Activated CD8-positive, alpha-beta T cell treated with anti-CD3 and anti-CD28 coated beads, Interleukin-2, amount 10 ng/mL, durations not matched to agents 7 days and 5 days (primary cell): ENCODE measurements around the gene MYMK. TPM values are rescaled to one million over a fixed set of nuclear protein-coding genes. Genes with fewer than 3 reads are reported as not detected.

Experiments
- ATAC-seq: fragments of 150-1000 bp; cut with Tn5 transposase; one replicate; pipeline ENCODE4 v1.10.0; 2021; ENCODE audit warnings: moderate library complexity
- CTCF ChIA-PET: fragments of 350-600 bp; sonication (Branson Sonifier 250); formaldehyde crosslinking; loops from one replicate; lab custom pipeline; 2021; ENCODE audit warnings: antibody characterized with exemption; lab: Charles Lee
- POLR2A ChIA-PET: fragments of 350-600 bp; sonication (Branson Sonifier 250); formaldehyde crosslinking; loops from one replicate; lab custom pipeline; 2021; ENCODE audit warnings: antibody characterized with exemption; lab: Charles Lee
- DNase-seq: peaks from one replicate; pipeline ENCODE4 v3.0.0-alpha.2; 2020
- H3K27ac Mint-ChIP-seq: one replicate; pipeline ENCODE4 v1.8.0; 2021; ENCODE audit warnings: mild to moderate bottlenecking, mixed read lengths
- H3K27me3 Mint-ChIP-seq: one replicate; pipeline ENCODE4 v1.8.0; 2021; ENCODE audit warnings: low read depth, mixed read lengths
- H3K36me3 Mint-ChIP-seq: one replicate; pipeline ENCODE4 v1.8.0; 2021; ENCODE audit warnings: low read depth, mixed read lengths
- H3K4me1 Mint-ChIP-seq: one replicate; pipeline ENCODE4 v1.8.0; 2021; ENCODE audit warnings: low read depth, mixed read lengths
- H3K4me3 Mint-ChIP-seq: one replicate; pipeline ENCODE4 v1.8.0; 2021; ENCODE audit warnings: mild to moderate bottlenecking, mixed read lengths
- H3K9me3 Mint-ChIP-seq: one replicate; pipeline ENCODE4 v1.8.0; 2022; ENCODE audit warnings: mixed read lengths; ENCODE audit not compliant: insufficient read depth
- total RNA-seq, 2 experiments: library from RNA; stranded (reverse); gene quantifications; one replicate each; pipeline ENCODE4 v1.2.3, GENCODE V29; 2021

MYMK gene
- total RNA-seq, 2 experiments from 2014 or later: not detected

- Mint-ChIP-seq H3K4me3 (no peak overlapping the region), H3K36me3 (no peaks in the 10 kb centered on the region), H3K4me1 (peaks cover 21% of the 10 kb centered on the region), H3K27ac (no peak overlapping the region), H3K9me3 (no peaks in the 10 kb centered on the region), H3K27me3 (peaks cover 14% of the 10 kb centered on the region)
- ChIA-PET CTCF (interaction anchor here (2.1 kb wide), 1 partner anchor 298 kb away, joined by 8 read pairs; no protein-coding TSS in a partner anchor), POLR2A (interaction anchor here (0.7 kb wide), 1 partner anchor 112 kb away, joined by 4 read pairs; no protein-coding TSS in a partner anchor)
- no peak for ATAC-seq
- DNase-seq: no peak
Measured at GRCh38 chr9:133483611-133484010, 41.1 kb downstream of the MYMK start.

GRCh38 chr9:133478851-133479711, 45.7 kb downstream of the MYMK start, which contains the start of gene SLC2A6:
Gene SLC2A6 (minus strand): TSS chr9:133479099. CDS start chr9:133479059, 40 bp downstream.
- ATAC-seq: peak; percentile 99
- peak; percentile 90 for DNase-seq
- H3K27ac Mint-ChIP-seq: peak within 1 kb of the TSS; percentile 78
- peak within 1 kb of the TSS; percentile 79 for H3K4me3 Mint-ChIP-seq
- H3K36me3 Mint-ChIP-seq: no peaks in the 10 kb centered on the region
- ChIA-PET POLR2A (interaction anchor here (1.1 to 2.0 kb wide), 5 partner anchors 20 to 148 kb away, joined by 3 to 9 read pairs (median 5); partner anchors contain the start of genes MED22, RPL7A and SURF1), CTCF (interaction anchor here (1.0 to 1.8 kb wide), 4 partner anchors 9 to 109 kb away, joined by 4 read pairs; partner anchors contain the start of genes CACFD1 and REXO4)
- peaks cover 27% of the 10 kb centered on the region for H3K4me1 Mint-ChIP-seq
- peaks cover 12% of the 10 kb centered on the region for H3K27me3 Mint-ChIP-seq
- H3K9me3 Mint-ChIP-seq: no peaks in the 10 kb centered on the region

- DNase-seq: peak; percentile 49
- Mint-ChIP-seq H3K4me1 (peaks cover 30% of the 10 kb centered on the region), H3K9me3 (no peaks in the 10 kb centered on the region), H3K27ac (peak overlapping the region; percentile 74), H3K36me3 (no peaks in the 10 kb centered on the region), H3K27me3 (peaks cover 9% of the 10 kb centered on the region), H3K4me3 (peak overlapping the region; percentile 79)
- CTCF ChIA-PET: interaction anchor here (1.0 to 1.8 kb wide), 3 partner anchors 10 to 61 kb away, joined by 4 read pairs; partner anchors contain the start of genes CACFD1 and REXO4
- ATAC-seq: peak; percentile 14
- POLR2A ChIA-PET: interaction anchor here (0.6 to 2.0 kb wide), 5 partner anchors 20 to 148 kb away, joined by 3 to 9 read pairs (median 5); partner anchors contain the start of genes MED22 and RPL7A
Measured at GRCh38 chr9:133477992-133478850, 46.5 kb downstream of the MYMK start.

GRCh38 chr9:133477461-133477860, 47.3 kb downstream of the MYMK start:
- ATAC-seq: no peak
- POLR2A ChIA-PET: interaction anchor here (0.7 to 2.0 kb wide), 2 partner anchors 129 to 1402 kb away, joined by 3 to 9 read pairs; partner anchors contain the start of genes MED22 and RPL7A
- Mint-ChIP-seq H3K36me3 (no peaks in the 10 kb centered on the region), H3K27me3 (peaks cover 7% of the 10 kb centered on the region), H3K9me3 (no peaks in the 10 kb centered on the region), H3K4me3 (peak overlapping the region; percentile 79), H3K4me1 (peaks cover 30% of the 10 kb centered on the region), H3K27ac (no peak overlapping the region)
- DNase-seq: no peak
- CTCF ChIA-PET: interaction anchor here (1.6 kb wide), 1 partner anchor 10 kb away, joined by 4 read pairs; no protein-coding TSS in a partner anchor

- ATAC-seq (no peak), DNase-seq (no peak)
- Mint-ChIP-seq H3K4me3 (no peak overlapping the region), H3K27ac (no peak overlapping the region), H3K4me1 (peaks cover 30% of the 10 kb centered on the region), H3K9me3 (no peaks in the 10 kb centered on the region), H3K27me3 (peaks cover 4% of the 10 kb centered on the region), H3K36me3 (peaks cover under 1% of the 10 kb centered on the region)
- ChIA-PET CTCF (interaction anchor here (1.1 kb wide), 1 partner anchor 9 kb away, joined by 3 read pairs; no protein-coding TSS in a partner anchor), POLR2A (interaction anchor here (0.7 kb wide), 1 partner anchor 1403 kb away, joined by 3 read pairs; no protein-coding TSS in a partner anchor)
Measured at GRCh38 chr9:133476941-133477340, 47.8 kb downstream of the MYMK start.

GRCh38 chr9:133476036-133476931, 48.5 kb downstream of the MYMK start:
- H3K4me1 Mint-ChIP-seq: peaks cover 30% of the 10 kb centered on the region
- DNase-seq: no peak
- peaks cover 3% of the 10 kb centered on the region for H3K36me3 Mint-ChIP-seq
- no peak overlapping the region for H3K27ac Mint-ChIP-seq
- POLR2A ChIA-PET: interaction anchor here (0.7 kb wide), 1 partner anchor 1403 kb away, joined by 3 read pairs; no protein-coding TSS in a partner anchor
- no peak for ATAC-seq
- H3K27me3 Mint-ChIP-seq: peaks cover 1% of the 10 kb centered on the region
- H3K9me3 Mint-ChIP-seq: no peaks in the 10 kb centered on the region
- CTCF ChIA-PET: interaction anchor here (1.1 kb wide), 1 partner anchor 10 kb away, joined by 3 read pairs; no protein-coding TSS in a partner anchor
- no peak overlapping the region for H3K4me3 Mint-ChIP-seq

- Mint-ChIP-seq H3K36me3 (peaks cover 3% of the 10 kb centered on the region), H3K27me3 (no peaks in the 10 kb centered on the region), H3K4me1 (peaks cover 30% of the 10 kb centered on the region), H3K27ac (no peak overlapping the region), H3K4me3 (no peak overlapping the region), H3K9me3 (no peaks in the 10 kb centered on the region)
- CTCF ChIA-PET: no interaction called here
- POLR2A ChIA-PET: interaction anchor here (0.9 kb wide), 1 partner anchor 101 kb away, joined by 3 read pairs; no protein-coding TSS in a partner anchor
- DNase-seq (no peak), ATAC-seq (no peak)
Measured at GRCh38 chr9:133475292-133476012, 49.3 kb downstream of the MYMK start.

- no peaks in the 10 kb centered on the region for H3K27me3 Mint-ChIP-seq
- ChIA-PET CTCF (no interaction called here), POLR2A (interaction anchor here (0.9 kb wide), 1 partner anchor 100 kb away, joined by 3 read pairs; no protein-coding TSS in a partner anchor)
- peaks cover 3% of the 10 kb centered on the region for H3K36me3 Mint-ChIP-seq
- peaks cover 28% of the 10 kb centered on the region for H3K4me1 Mint-ChIP-seq
- H3K4me3 Mint-ChIP-seq: no peak overlapping the region
- no peak overlapping the region for H3K27ac Mint-ChIP-seq
- ATAC-seq (no peak), DNase-seq (no peak)
- H3K9me3 Mint-ChIP-seq: no peaks in the 10 kb centered on the region
Measured at GRCh38 chr9:133474853-133475252, 49.9 kb downstream of the MYMK start.

GRCh38 chr9:133474215-133474614, 50.5 kb downstream of the MYMK start:
- POLR2A ChIA-PET: interaction anchor here (0.6 kb wide), 1 partner anchor 130 kb away, joined by 3 read pairs; no protein-coding TSS in a partner anchor

More at GRCh38 chr9:133474215-133474614, 50.5 kb downstream of the MYMK start:
- Mint-ChIP-seq H3K36me3 (peaks cover 3% of the 10 kb centered on the region), H3K27me3 (no peaks in the 10 kb centered on the region), H3K27ac (peak overlapping the region; percentile 77), H3K9me3 (no peaks in the 10 kb centered on the region), H3K4me3 (no peak overlapping the region), H3K4me1 (peaks cover 21% of the 10 kb centered on the region)
- DNase-seq (no peak), ATAC-seq (no peak)
- CTCF ChIA-PET: no interaction called here
